GM23338 (cell line): ENCODE data around the gene HJV.

Experiments used
- CREB1 ChIP-seq: fragments of 250-450 bp; sonication (Bioruptor Pico); IDR thresholded peaks from 2 replicates; pipeline ENCODE4 v1.5.0; 2020; ENCODE audit warnings: low read depth, mild to moderate bottlenecking, moderate library complexity
- CTCF ChIP-seq, 2 experiments: fragments of 200-600 bp in 1 of 2; sonication (generic) in 1 of 2; conservative IDR thresholded peaks; 2 replicates each; pipeline versions ENCODE4 v1.5.1 to v1.6.1; 2016 to 2017; ENCODE audit warnings: antibody characterized with exemption in 2 of 2, low read depth in 2 of 2, mild to moderate bottlenecking in 2 of 2, moderate library complexity in 1 of 2
- EZH2 ChIP-seq: fragments of 200-600 bp; sonication (generic); IDR thresholded peaks from one replicate; pipeline ENCODE4 v1.8.0; 2017; ENCODE audit warnings: antibody characterized with exemption, mild to moderate bottlenecking, low read depth; ENCODE audit not compliant: unreplicated experiment
- EZH2phosphoT487 ChIP-seq: fragments of 200-600 bp; sonication (generic); IDR thresholded peaks from one replicate; pipeline ENCODE4 v1.8.1; 2018; ENCODE audit warnings: antibody characterized with exemption; ENCODE audit not compliant: unreplicated experiment
- JUNB ChIP-seq: IDR thresholded peaks from one replicate; pipeline ENCODE4 v1.6.1; 2016; ENCODE audit warnings: antibody characterized with exemption; ENCODE audit not compliant: unreplicated experiment
- NANOG ChIP-seq: IDR thresholded peaks from 2 replicates; pipeline ENCODE4 v1.6.1; 2016; ENCODE audit warnings: antibody characterized with exemption, borderline replicate concordance
- POLR2AphosphoS5 ChIP-seq: IDR thresholded peaks from 2 replicates; pipeline ENCODE4 v1.6.1; 2016; ENCODE audit warnings: antibody characterized with exemption, low read depth
- REST ChIP-seq: IDR thresholded peaks from one replicate; pipeline ENCODE4 v1.6.1; 2018; ENCODE audit warnings: antibody characterized with exemption; ENCODE audit not compliant: unreplicated experiment
- STAT1 ChIP-seq: IDR thresholded peaks from one replicate; pipeline ENCODE4 v1.6.1; 2016; ENCODE audit warnings: antibody characterized with exemption; ENCODE audit not compliant: unreplicated experiment
- ZNF114 ChIP-seq: fragments of 250-450 bp; sonication (Bioruptor Pico); IDR thresholded peaks from 2 replicates; pipeline ENCODE4 v1.5.0; 2020; ENCODE audit warnings: mild to moderate bottlenecking, moderate library complexity
- ZNF331 ChIP-seq: fragments of 250-450 bp; sonication (Bioruptor Pico); IDR thresholded peaks from 2 replicates; pipeline ENCODE4 v1.5.0; 2020; ENCODE audit warnings: low read depth, mild to moderate bottlenecking, moderate library complexity
- TF ChIP-seq, protein P1 (sequence below): IDR thresholded peaks from 2 replicates; pipeline ENCODE4 v1.6.1; 2016; ENCODE audit warnings: antibody characterized with exemption

DNA sequence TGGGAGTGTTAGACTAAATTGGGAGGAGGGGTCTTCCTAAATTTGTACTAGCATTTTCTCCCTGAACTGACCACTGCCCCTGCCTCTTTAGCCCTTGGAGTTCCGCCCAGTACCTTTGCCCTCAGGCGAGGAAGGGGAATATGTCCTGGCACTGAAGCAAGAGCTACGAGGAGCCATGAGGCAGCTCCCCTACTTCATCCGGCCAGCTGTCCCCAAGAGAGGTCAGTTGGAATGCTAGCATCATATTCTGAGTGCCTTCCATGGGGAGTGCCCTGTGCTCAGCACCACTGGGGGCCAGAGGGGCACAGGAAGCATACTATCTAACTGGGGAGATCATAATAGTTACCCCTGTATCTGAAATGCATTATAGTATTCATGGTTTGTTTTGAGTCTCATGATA lies 46.3 kb downstream of the HJV start:
- TF ChIP-seq CTCF (conservative IDR thresholded peaks at IDR 0.05; ENCODE audit: low read depth in 2 of 2) (no peak), EZH2phosphoT487 (no peak), JUNB (no peak), NANOG (no peak), POLR2AphosphoS5 (no peak), REST (no peak), EZH2 (no peak), CREB1 (no peak), ZNF114 (no peak), ZNF331 (no peak), STAT1 (no peak)
- TF ChIP-seq, protein P1, sequence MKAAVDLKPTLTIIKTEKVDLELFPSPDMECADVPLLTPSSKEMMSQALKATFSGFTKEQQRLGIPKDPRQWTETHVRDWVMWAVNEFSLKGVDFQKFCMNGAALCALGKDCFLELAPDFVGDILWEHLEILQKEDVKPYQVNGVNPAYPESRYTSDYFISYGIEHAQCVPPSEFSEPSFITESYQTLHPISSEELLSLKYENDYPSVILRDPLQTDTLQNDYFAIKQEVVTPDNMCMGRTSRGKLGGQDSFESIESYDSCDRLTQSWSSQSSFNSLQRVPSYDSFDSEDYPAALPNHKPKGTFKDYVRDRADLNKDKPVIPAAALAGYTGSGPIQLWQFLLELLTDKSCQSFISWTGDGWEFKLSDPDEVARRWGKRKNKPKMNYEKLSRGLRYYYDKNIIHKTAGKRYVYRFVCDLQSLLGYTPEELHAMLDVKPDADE, result no peak
